ENCODE measurements around the gene PDCD2L.
"Not testable (repeated sequence)": the region's sequence is repeated elsewhere in the genome, so short reads cannot be mapped to it uniquely, and the experiment has no call there.

Gene PDCD2L

DNA sequence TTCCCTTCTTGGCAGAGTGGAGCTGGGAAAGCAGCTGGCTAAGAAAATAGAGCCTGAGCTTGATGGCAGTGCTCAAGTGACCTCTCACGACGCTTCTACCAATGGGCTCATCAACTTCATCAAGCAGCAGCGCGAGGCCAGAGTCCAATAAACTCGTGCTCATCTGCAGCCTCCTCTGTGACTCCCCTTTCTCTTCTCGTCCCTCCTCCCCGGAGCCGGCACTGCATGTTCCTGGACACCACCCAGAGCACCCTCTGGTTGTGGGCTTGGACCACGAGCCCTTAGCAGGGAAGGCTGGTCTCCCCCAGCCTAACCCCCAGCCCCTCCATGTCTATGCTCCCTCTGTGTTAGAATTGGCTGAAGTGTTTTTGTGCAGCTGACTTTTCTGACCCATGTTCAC, 4.3 kb upstream of the PDCD2L start:
- Histone ChIP-seq H3K9me3 (ENCODE audit: control extremely low read depth in 1 of 5, control insufficient read depth in 4 of 5, insufficient read depth in 2 of 5, low read depth in 1 of 5, low read length in 4 of 5) (no peaks in the 10 kb centered on the region), H3K27ac (ENCODE audit: insufficient read depth in 1 of 2, low read depth in 1 of 2, low read length in 2 of 2, poor library complexity in 1 of 2, severe bottlenecking in 2 of 2) (no peak overlapping the region), H3K27me3 (replicated peaks in 2 of 5; ENCODE audit: control insufficient read depth in 4 of 5, insufficient read depth in 5 of 5, low read length in 4 of 5) (no peaks in the 10 kb centered on the region), H3K36me3 (ENCODE audit: control insufficient read depth in 4 of 4, insufficient read depth in 4 of 4, low read length in 3 of 4) (peaks cover 10 to 48% (median 41%) of the 10 kb centered on the region in 4 experiments), H3K4me3 (ENCODE audit: control insufficient read depth in 1 of 7, extremely low read depth in 1 of 7, insufficient read depth in 4 of 7, low read depth in 2 of 7, low read length in 6 of 7) (no peak overlapping the region), H3K4me1 (ENCODE audit: control extremely low read depth in 1 of 4, control insufficient read depth in 4 of 4, insufficient read depth in 4 of 4, low read length in 3 of 4) (peaks cover 4 to 8% (median 6%) of the 10 kb centered on the region in 4 experiments)
- ChIA-PET CTCF (no interaction called here), POLR2A (no interaction called here)
- DNase-seq, result no peak
- 96% methylated on average over 9 of the region's 9 CpGs for WGBS (ENCODE audit: insufficient coverage)

GRCh38 chr19:34400844-34401243, 3.4 kb upstream of the PDCD2L start:
- DNase-seq; CTCF ChIA-PET; H3K9me3 ChIP-seq (ENCODE audit: control extremely low read depth in 1 of 5, control insufficient read depth in 4 of 5, insufficient read depth in 2 of 5, low read depth in 1 of 5, low read length in 4 of 5); H3K4me3 ChIP-seq (ENCODE audit: control insufficient read depth in 1 of 7, extremely low read depth in 1 of 7, insufficient read depth in 4 of 7, low read depth in 2 of 7, low read length in 6 of 7); POLR2A ChIA-PET; H3K27me3 ChIP-seq (replicated peaks in 2 of 5; ENCODE audit: control insufficient read depth in 4 of 5, insufficient read depth in 5 of 5, low read length in 4 of 5); H3K27ac ChIP-seq (ENCODE audit: insufficient read depth in 1 of 2, low read depth in 1 of 2, low read length in 2 of 2, poor library complexity in 1 of 2, severe bottlenecking in 2 of 2); H3K4me1 ChIP-seq (ENCODE audit: control extremely low read depth in 1 of 4, control insufficient read depth in 4 of 4, insufficient read depth in 4 of 4, low read length in 3 of 4): not testable (repeated sequence)
- WGBS (ENCODE audit: insufficient coverage), result 90% methylated on average over 4 of the region's 8 CpGs
- peaks cover 10 to 41% (median 36%) of the 10 kb centered on the region in 4 experiments for H3K36me3 ChIP-seq (ENCODE audit: control insufficient read depth in 4 of 4, insufficient read depth in 4 of 4, low read length in 3 of 4)

DNA sequence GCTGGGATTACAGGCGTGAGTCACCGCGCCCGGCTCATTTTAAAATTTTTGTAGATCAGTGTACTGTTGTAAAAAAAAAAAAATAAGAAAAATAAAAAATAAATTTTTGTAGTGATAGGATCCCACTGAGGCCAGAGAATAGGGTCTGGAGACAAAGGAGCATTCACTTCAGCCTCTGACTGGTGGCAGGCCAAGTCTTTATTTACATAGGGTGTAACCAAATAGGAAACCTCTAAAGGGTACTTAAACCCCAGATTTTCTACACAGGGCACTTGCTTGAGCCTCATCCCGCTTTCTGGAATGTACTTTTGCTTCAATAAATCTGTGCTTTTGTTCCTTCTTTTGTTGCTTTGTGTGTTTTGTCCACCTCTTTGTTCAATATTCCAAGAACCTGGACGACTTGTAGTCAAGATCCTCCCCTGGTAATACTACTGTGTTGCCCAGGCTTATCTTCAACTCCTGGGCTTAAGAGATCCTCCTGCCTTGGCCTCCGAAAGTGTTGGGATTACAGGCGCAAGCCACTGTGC, 2.1 kb upstream of the PDCD2L start:
- no peak for DNase-seq
- no peak overlapping the region for H3K4me3 ChIP-seq (ENCODE audit: control insufficient read depth in 1 of 7, extremely low read depth in 1 of 7, insufficient read depth in 4 of 7, low read depth in 2 of 7, low read length in 6 of 7)
- H3K27me3 ChIP-seq (replicated peaks in 2 of 5; ENCODE audit: control insufficient read depth in 4 of 5, insufficient read depth in 5 of 5, low read length in 4 of 5), result no peaks in the 10 kb centered on the region
- ChIA-PET CTCF (no interaction called here), POLR2A (no interaction called here)
- 70% methylated on average over 3 of the region's 8 CpGs for WGBS (ENCODE audit: insufficient coverage)
- H3K4me1 ChIP-seq (ENCODE audit: control extremely low read depth in 1 of 4, control insufficient read depth in 4 of 4, insufficient read depth in 4 of 4, low read length in 3 of 4), result peaks cover 4 to 9% (median 6%) of the 10 kb centered on the region in 4 experiments
- H3K9me3 ChIP-seq (ENCODE audit: control extremely low read depth in 1 of 5, control insufficient read depth in 4 of 5, insufficient read depth in 2 of 5, low read depth in 1 of 5, low read length in 4 of 5), result no peaks in the 10 kb centered on the region
- H3K36me3 ChIP-seq (ENCODE audit: control insufficient read depth in 4 of 4, insufficient read depth in 4 of 4, low read length in 3 of 4), result peaks cover 10 to 30% (median 26%) of the 10 kb centered on the region in 4 experiments
- H3K27ac ChIP-seq (ENCODE audit: insufficient read depth in 1 of 2, low read depth in 1 of 2, low read length in 2 of 2, poor library complexity in 1 of 2, severe bottlenecking in 2 of 2), result no peak overlapping the region

- POLR2A ChIA-PET, result no interaction called here
- H3K27me3 ChIP-seq (replicated peaks in 2 of 5; ENCODE audit: control insufficient read depth in 4 of 5, insufficient read depth in 5 of 5, low read length in 4 of 5), result no peaks in the 10 kb centered on the region
- peaks cover 4 to 9% (median 6%) of the 10 kb centered on the region in 4 experiments for H3K4me1 ChIP-seq (ENCODE audit: control extremely low read depth in 1 of 4, control insufficient read depth in 4 of 4, insufficient read depth in 4 of 4, low read length in 3 of 4)
- CTCF ChIA-PET, result no interaction called here
- WGBS (ENCODE audit: insufficient coverage), result 33% methylated on average over 1 of the region's 6 CpGs
- H3K27ac ChIP-seq (ENCODE audit: insufficient read depth in 1 of 2, low read depth in 1 of 2, low read length in 2 of 2, poor library complexity in 1 of 2, severe bottlenecking in 2 of 2), result peak overlapping the region in 1 of 2 experiments; percentile 56
- DNase-seq, result peak in 1 of 3 donors; percentile 24
- H3K9me3 ChIP-seq (ENCODE audit: control extremely low read depth in 1 of 5, control insufficient read depth in 4 of 5, insufficient read depth in 2 of 5, low read depth in 1 of 5, low read length in 4 of 5), result no peaks in the 10 kb centered on the region
- peaks cover 5 to 23% (median 19%) of the 10 kb centered on the region in 4 experiments for H3K36me3 ChIP-seq (ENCODE audit: control insufficient read depth in 4 of 4, insufficient read depth in 4 of 4, low read length in 3 of 4)
- H3K4me3 ChIP-seq (ENCODE audit: control insufficient read depth in 1 of 7, extremely low read depth in 1 of 7, insufficient read depth in 4 of 7, low read depth in 2 of 7, low read length in 6 of 7), result peak overlapping the region in 6 of 7 experiments; percentile 62 to 99 (median 92)
Measured at GRCh38 chr19:34403784-34404108, 453 bp upstream of the PDCD2L start.

GRCh38 chr19:34405892-34406660, 1.9 kb downstream of the PDCD2L start:
- Histone ChIP-seq H3K9me3 (ENCODE audit: control extremely low read depth in 1 of 5, control insufficient read depth in 4 of 5, insufficient read depth in 2 of 5, low read depth in 1 of 5, low read length in 4 of 5) (no peaks in the 10 kb centered on the region), H3K27me3 (replicated peaks in 2 of 5; ENCODE audit: control insufficient read depth in 4 of 5, insufficient read depth in 5 of 5, low read length in 4 of 5) (no peaks in the 10 kb centered on the region), H3K4me3 (ENCODE audit: control insufficient read depth in 1 of 7, extremely low read depth in 1 of 7, insufficient read depth in 4 of 7, low read depth in 2 of 7, low read length in 6 of 7) (no peak overlapping the region), H3K4me1 (ENCODE audit: control extremely low read depth in 1 of 4, control insufficient read depth in 4 of 4, insufficient read depth in 4 of 4, low read length in 3 of 4) (peaks cover 4 to 9% (median 6%) of the 10 kb centered on the region in 4 experiments), H3K36me3 (ENCODE audit: control insufficient read depth in 4 of 4, insufficient read depth in 4 of 4, low read length in 3 of 4) (peaks cover under 1 to 19% (median 15%) of the 10 kb centered on the region in 4 experiments), H3K27ac (ENCODE audit: insufficient read depth in 1 of 2, low read depth in 1 of 2, low read length in 2 of 2, poor library complexity in 1 of 2, severe bottlenecking in 2 of 2) (no peak overlapping the region)
- POLR2A ChIA-PET, result no interaction called here
- CTCF ChIA-PET, result no interaction called here
- no peak for DNase-seq
- 92% methylated on average over 8 of the region's 13 CpGs for WGBS (ENCODE audit: insufficient coverage)

DNA sequence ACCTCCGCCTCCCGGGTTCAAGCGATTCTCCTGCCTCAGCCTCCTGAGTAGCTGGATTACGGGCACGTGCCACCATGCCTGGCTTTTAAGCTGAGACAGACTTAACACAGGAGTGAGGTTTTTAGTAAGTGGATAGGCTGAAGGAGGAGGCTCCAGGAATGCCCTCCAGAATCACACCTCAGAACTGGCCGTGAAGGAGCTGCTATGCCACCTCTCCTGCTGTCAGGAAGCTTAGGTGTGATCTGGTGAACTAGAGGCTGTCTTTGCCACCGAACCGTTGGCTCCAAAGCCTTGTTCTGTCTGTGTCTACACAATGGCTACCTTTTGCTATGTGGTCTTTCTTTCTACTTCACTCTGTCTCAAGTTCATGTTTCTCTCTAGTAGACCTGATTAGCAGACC, 4.2 kb downstream of the PDCD2L start:
- no peak overlapping the region for H3K27ac ChIP-seq (ENCODE audit: insufficient read depth in 1 of 2, low read depth in 1 of 2, low read length in 2 of 2, poor library complexity in 1 of 2, severe bottlenecking in 2 of 2)
- 100% methylated on average over 3 of the region's 8 CpGs for WGBS (ENCODE audit: insufficient coverage)
- H3K9me3 ChIP-seq (ENCODE audit: control extremely low read depth in 1 of 5, control insufficient read depth in 4 of 5, insufficient read depth in 2 of 5, low read depth in 1 of 5, low read length in 4 of 5), result no peaks in the 10 kb centered on the region
- H3K27me3 ChIP-seq (replicated peaks in 2 of 5; ENCODE audit: control insufficient read depth in 4 of 5, insufficient read depth in 5 of 5, low read length in 4 of 5), result no peaks in the 10 kb centered on the region
- no peak overlapping the region for H3K4me3 ChIP-seq (ENCODE audit: control insufficient read depth in 1 of 7, extremely low read depth in 1 of 7, insufficient read depth in 4 of 7, low read depth in 2 of 7, low read length in 6 of 7)
- POLR2A ChIA-PET, result no interaction called here
- DNase-seq, result no peak
- CTCF ChIA-PET, result no interaction called here
- H3K4me1 ChIP-seq (ENCODE audit: control extremely low read depth in 1 of 4, control insufficient read depth in 4 of 4, insufficient read depth in 4 of 4, low read length in 3 of 4), result peaks cover 4 to 9% (median 6%) of the 10 kb centered on the region in 4 experiments
- H3K36me3 ChIP-seq (ENCODE audit: control insufficient read depth in 4 of 4, insufficient read depth in 4 of 4, low read length in 3 of 4), result peaks cover 0 to 24% (median 19%) of the 10 kb centered on the region in 4 experiments
